Panc1 (cell line): ENCODE results near the gene HIGD2B. TPM values are rescaled to one million over a fixed set of nuclear protein-coding genes. Genes with fewer than 3 reads are reported as not detected.
"Not testable (repeated sequence)": the region's sequence is repeated elsewhere in the genome, so short reads cannot be mapped to it uniquely, and the experiment has no call there.

Experiments
- ATAC-seq: fragments of 200-7000 bp; cut with Tn5 transposase; 2 replicates; pipeline ENCODE4 v1.9.1; 2020; ENCODE audit warnings: mild to moderate bottlenecking, moderate library complexity
- BruUV-seq: library from RNA; stranded (reverse); fragments of 400-500 nt; replicated peaks from 2 replicates; lab custom pipeline; 2021; lab: Mats Ljungman, UMichigan
- CTCF ChIA-PET: fragments of 300-600 bp; sonication (Branson Sonifier 250); formaldehyde crosslinking; loops from one replicate; lab custom pipeline; 2022; ENCODE audit warnings: antibody characterized with exemption; lab: Charles Lee
- POLR2A ChIA-PET: fragments of 300-600 bp; sonication (Branson Sonifier 250); formaldehyde crosslinking; loops from one replicate; lab custom pipeline; 2022; ENCODE audit warnings: antibody characterized with exemption; lab: Charles Lee
- DNase-seq: peaks from one replicate; pipeline ENCODE4 v3.0.0-alpha.2; 2010; ENCODE audit warnings: low read depth, low spot score
- H3K27ac ChIP-seq: 2 replicates; pipeline ENCODE4 v1.5.1; 2011; ENCODE audit warnings: mild to moderate bottlenecking, low read length, inconsistent platforms
- H3K27me3 ChIP-seq: fragments of 200-500 bp; sonication (Bioruptor generic); 2 replicates; pipeline ENCODE4 v1.6.0; 2014; ENCODE audit warnings: low read length, inconsistent platforms; ENCODE audit not compliant: control insufficient read depth, insufficient read depth
- H3K36me3 ChIP-seq: fragments of 200-500 bp; sonication (Bioruptor generic); 2 replicates; pipeline ENCODE4 v1.5.1; 2014; ENCODE audit warnings: inconsistent platforms, mild to moderate bottlenecking, low read length, moderate library complexity; ENCODE audit not compliant: control insufficient read depth, insufficient read depth
- H3K4me1 ChIP-seq: 2 replicates; pipeline ENCODE4 v1.5.1; 2011; ENCODE audit warnings: inconsistent platforms, mild to moderate bottlenecking, low read length, moderate library complexity; ENCODE audit not compliant: control insufficient read depth, insufficient read depth
- H3K4me3 ChIP-seq, 2 experiments: 2 replicates each; pipeline ENCODE4 v1.5.1; 2011 to 2012; ENCODE audit warnings: low read depth in 2 of 2, low read length in 2 of 2, mild to moderate bottlenecking in 2 of 2, inconsistent platforms in 1 of 2, moderate library complexity in 1 of 2
- H3K9me3 ChIP-seq: fragments of 200-500 bp; sonication (Bioruptor generic); 2 replicates; pipeline ENCODE4 v1.5.1; 2014; ENCODE audit warnings: low read depth, mild to moderate bottlenecking, inconsistent platforms, low read length, moderate library complexity; ENCODE audit not compliant: control insufficient read depth, insufficient read depth
- POLR2AphosphoS5 ChIP-seq: IDR thresholded peaks from 2 replicates; pipeline ENCODE4 v1.6.1; 2012; ENCODE audit warnings: mild to moderate bottlenecking, low read depth, low read length, moderate library complexity
- SIN3A ChIP-seq: IDR thresholded peaks from 2 replicates; pipeline ENCODE4 v1.6.1; 2012; ENCODE audit warnings: low read depth, mild to moderate bottlenecking, low read length, moderate library complexity, borderline replicate concordance; ENCODE audit not compliant: insufficient read depth
- TCF7L2 ChIP-seq: IDR thresholded peaks from 2 replicates; pipeline ENCODE4 v1.6.1; 2011; ENCODE audit warnings: mild to moderate bottlenecking, low read depth, low read length, inconsistent platforms
- in situ Hi-C: cut with HindIII; loops from 2 replicates; pipeline ENCODE4 v1.10.0; 2016; ENCODE audit warnings: low sequenced_read_pairs, low pct_unique_long_range_greater_than_20kb
- intact Hi-C: fragments of 100-400 bp; cut with micrococcal nuclease; formaldehyde crosslinking; loops from one replicate; pipeline ENCODE4 v1.10.0; 2022; ENCODE audit not compliant: unreplicated experiment
- total RNA-seq: library from RNA; stranded (reverse); gene quantifications from one replicate; pipeline ENCODE4 v1.2.1, GENCODE V29; 2021; ENCODE audit not compliant: unreplicated experiment
- TF ChIP-seq, protein P1 (sequence below), 2 experiments: IDR thresholded peaks; 2 replicates each; pipeline ENCODE4 v1.6.1; 2011 to 2012; ENCODE audit warnings: low read depth in 2 of 2, control low read depth in 1 of 2, low read length in 1 of 2, mild to moderate bottlenecking in 1 of 2, moderate library complexity in 1 of 2; ENCODE audit not compliant: insufficient read depth in 1 of 2
- TF ChIP-seq, protein P2 (sequence below): fragments of 450-650 bp; IDR thresholded peaks from 2 replicates; pipeline ENCODE4 v1.5.1; 2017; ENCODE audit warnings: mild to moderate bottlenecking

HIGD2B gene
- total RNA-seq, 1 experiment from 2014 or later = 0.21 TPM

GRCh38 chr15:72732086-72732485 is 46.1 kb upstream of the HIGD2B start:
- ChIA-PET POLR2A (interaction anchor here (0.5 kb wide), 1 partner anchor 310 kb away, joined by 3 read pairs; no protein-coding TSS in a partner anchor), CTCF (no interaction called here)
- no peak for DNase-seq
- in situ Hi-C loops = no loop called here
- no peak for TF ChIP-seq TCF7L2
- TF ChIP-seq, protein P1, sequence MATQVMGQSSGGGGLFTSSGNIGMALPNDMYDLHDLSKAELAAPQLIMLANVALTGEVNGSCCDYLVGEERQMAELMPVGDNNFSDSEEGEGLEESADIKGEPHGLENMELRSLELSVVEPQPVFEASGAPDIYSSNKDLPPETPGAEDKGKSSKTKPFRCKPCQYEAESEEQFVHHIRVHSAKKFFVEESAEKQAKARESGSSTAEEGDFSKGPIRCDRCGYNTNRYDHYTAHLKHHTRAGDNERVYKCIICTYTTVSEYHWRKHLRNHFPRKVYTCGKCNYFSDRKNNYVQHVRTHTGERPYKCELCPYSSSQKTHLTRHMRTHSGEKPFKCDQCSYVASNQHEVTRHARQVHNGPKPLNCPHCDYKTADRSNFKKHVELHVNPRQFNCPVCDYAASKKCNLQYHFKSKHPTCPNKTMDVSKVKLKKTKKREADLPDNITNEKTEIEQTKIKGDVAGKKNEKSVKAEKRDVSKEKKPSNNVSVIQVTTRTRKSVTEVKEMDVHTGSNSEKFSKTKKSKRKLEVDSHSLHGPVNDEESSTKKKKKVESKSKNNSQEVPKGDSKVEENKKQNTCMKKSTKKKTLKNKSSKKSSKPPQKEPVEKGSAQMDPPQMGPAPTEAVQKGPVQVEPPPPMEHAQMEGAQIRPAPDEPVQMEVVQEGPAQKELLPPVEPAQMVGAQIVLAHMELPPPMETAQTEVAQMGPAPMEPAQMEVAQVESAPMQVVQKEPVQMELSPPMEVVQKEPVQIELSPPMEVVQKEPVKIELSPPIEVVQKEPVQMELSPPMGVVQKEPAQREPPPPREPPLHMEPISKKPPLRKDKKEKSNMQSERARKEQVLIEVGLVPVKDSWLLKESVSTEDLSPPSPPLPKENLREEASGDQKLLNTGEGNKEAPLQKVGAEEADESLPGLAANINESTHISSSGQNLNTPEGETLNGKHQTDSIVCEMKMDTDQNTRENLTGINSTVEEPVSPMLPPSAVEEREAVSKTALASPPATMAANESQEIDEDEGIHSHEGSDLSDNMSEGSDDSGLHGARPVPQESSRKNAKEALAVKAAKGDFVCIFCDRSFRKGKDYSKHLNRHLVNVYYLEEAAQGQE (IDR thresholded peaks at IDR 0.05; ENCODE audit: insufficient read depth in 1 of 2, low read depth in 2 of 2, low read length in 1 of 2) = no peak
- no peak for TF ChIP-seq SIN3A
- no peak for TF ChIP-seq POLR2AphosphoS5
- TF ChIP-seq, protein P2, sequence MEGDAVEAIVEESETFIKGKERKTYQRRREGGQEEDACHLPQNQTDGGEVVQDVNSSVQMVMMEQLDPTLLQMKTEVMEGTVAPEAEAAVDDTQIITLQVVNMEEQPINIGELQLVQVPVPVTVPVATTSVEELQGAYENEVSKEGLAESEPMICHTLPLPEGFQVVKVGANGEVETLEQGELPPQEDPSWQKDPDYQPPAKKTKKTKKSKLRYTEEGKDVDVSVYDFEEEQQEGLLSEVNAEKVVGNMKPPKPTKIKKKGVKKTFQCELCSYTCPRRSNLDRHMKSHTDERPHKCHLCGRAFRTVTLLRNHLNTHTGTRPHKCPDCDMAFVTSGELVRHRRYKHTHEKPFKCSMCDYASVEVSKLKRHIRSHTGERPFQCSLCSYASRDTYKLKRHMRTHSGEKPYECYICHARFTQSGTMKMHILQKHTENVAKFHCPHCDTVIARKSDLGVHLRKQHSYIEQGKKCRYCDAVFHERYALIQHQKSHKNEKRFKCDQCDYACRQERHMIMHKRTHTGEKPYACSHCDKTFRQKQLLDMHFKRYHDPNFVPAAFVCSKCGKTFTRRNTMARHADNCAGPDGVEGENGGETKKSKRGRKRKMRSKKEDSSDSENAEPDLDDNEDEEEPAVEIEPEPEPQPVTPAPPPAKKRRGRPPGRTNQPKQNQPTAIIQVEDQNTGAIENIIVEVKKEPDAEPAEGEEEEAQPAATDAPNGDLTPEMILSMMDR = no peak
- no peaks in the 10 kb centered on the region for H3K27me3 ChIP-seq
- no TSS peak for BruUV-seq
- H3K27ac ChIP-seq = no peak overlapping the region
- H3K9me3 ChIP-seq = no peaks in the 10 kb centered on the region
- no peak overlapping the region for H3K4me3 ChIP-seq
- intact Hi-C loops = no loop called here
- no peaks in the 10 kb centered on the region for H3K4me1 ChIP-seq
- no peak for ATAC-seq
- no peaks in the 10 kb centered on the region for H3K36me3 ChIP-seq

DNA sequence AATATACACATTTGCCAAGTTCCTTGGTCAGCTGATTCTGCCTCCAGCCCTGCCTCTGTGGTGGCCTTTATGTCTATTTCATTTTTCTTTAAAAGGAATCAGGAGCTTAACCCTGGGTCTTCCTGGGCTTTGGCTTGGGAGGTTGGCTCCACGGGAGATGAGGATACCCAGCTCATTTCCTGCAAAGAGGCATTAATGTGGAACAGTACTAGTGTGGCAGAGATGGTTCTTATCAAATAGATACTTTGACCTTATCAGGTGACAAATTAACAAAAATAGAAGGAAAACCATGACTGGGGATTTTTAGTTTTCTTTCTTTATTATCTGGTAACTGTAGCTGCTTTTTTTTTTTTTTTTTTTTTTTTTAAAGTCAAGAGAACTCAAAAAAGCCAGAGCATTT is 42.8 kb upstream of the HIGD2B start:
- CTCF ChIA-PET = no interaction called here
- DNase-seq = no peak
- BruUV-seq = no TSS peak
- intact Hi-C loops (no loop called here), in situ Hi-C loops (no loop called here)
- H3K4me1 ChIP-seq = no peaks in the 10 kb centered on the region
- H3K27me3 ChIP-seq = no peaks in the 10 kb centered on the region
- TF ChIP-seq, protein P2 = no peak
- no peak for TF ChIP-seq TCF7L2
- TF ChIP-seq SIN3A = no peak
- TF ChIP-seq, protein P1 (IDR thresholded peaks at IDR 0.05; ENCODE audit: insufficient read depth in 1 of 2, low read depth in 2 of 2, low read length in 1 of 2) = no peak
- no peak for TF ChIP-seq POLR2AphosphoS5
- H3K27ac ChIP-seq = no peak overlapping the region
- H3K36me3 ChIP-seq = no peaks in the 10 kb centered on the region
- POLR2A ChIA-PET = interaction anchor here (0.7 kb wide), 1 partner anchor 166 kb away, joined by 7 read pairs; no protein-coding TSS in a partner anchor
- H3K4me3 ChIP-seq = no peak overlapping the region
- H3K9me3 ChIP-seq = no peaks in the 10 kb centered on the region
- no peak for ATAC-seq

DNA sequence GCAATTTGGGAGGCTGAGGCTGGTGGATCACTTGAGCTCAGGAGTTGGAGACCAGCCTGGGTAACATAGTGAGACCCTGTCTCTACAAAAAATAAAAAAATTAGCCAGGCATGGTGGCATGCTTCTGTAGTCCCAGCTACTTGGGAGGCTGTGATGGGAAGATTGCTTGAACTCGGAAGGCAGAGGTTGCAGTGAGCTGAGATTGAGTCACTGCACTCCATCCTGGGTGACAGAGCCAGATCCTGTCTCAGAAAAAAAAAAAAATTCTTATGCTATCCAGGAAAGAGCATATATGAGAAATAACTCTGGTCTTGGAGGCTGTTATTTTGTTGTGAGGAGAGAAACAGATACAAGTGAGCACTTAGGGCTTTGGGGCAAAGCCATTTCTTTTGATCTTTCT is 42.3 kb upstream of the HIGD2B start:
- H3K27me3 ChIP-seq, in situ Hi-C loops, ATAC-seq, H3K27ac ChIP-seq, CTCF ChIA-PET, H3K9me3 ChIP-seq, H3K4me1 ChIP-seq, POLR2A ChIA-PET, BruUV-seq, intact Hi-C loops, DNase-seq, H3K36me3 ChIP-seq, H3K4me3 ChIP-seq: not testable (repeated sequence)
